Keratinocyte (primary cell): ENCODE data around the gene PIERCE2. TPM values are rescaled to one million over a fixed set of nuclear protein-coding genes. Genes with fewer than 3 reads are reported as not detected.

Experiments used
- DNase-seq: peaks from one replicate; pipeline ENCODE4 v3.0.0-alpha.2; 2011; ENCODE audit warnings: low read depth, missing footprints, low spot score
- FAIRE-seq: peaks from 2 replicates; lab custom pipeline; 2011; peaks lifted over from hg19 to GRCh38; lab: Jason Lieb, UNC
- H2AFZ ChIP-seq: 2 replicates; pipeline ENCODE4 v1.6.0; 2012; ENCODE audit warnings: low read length, control low read depth, inconsistent platforms; ENCODE audit not compliant: control insufficient read depth
- H3K27ac ChIP-seq: 2 replicates; pipeline ENCODE4 v1.5.1; 2011; ENCODE audit warnings: low read length; ENCODE audit not compliant: control insufficient read depth, insufficient read depth
- H3K27me3 ChIP-seq: 3 replicates; pipeline ENCODE4 v1.6.0; 2011; ENCODE audit warnings: low read length; ENCODE audit not compliant: control insufficient read depth, insufficient read depth; ENCODE audit errors: extremely low read depth
- H3K36me3 ChIP-seq, 2 experiments: 2 replicates in 1 of 2; 3 replicates in 1 of 2; pipeline ENCODE4 v1.5.1; 2011; ENCODE audit warnings: low read length in 2 of 2, mild to moderate bottlenecking in 1 of 2; ENCODE audit not compliant: control insufficient read depth in 2 of 2, insufficient read depth in 2 of 2; ENCODE audit errors: extremely low read depth in 1 of 2
- H3K4me1 ChIP-seq: 3 replicates; pipeline ENCODE4 v1.5.1; 2011; ENCODE audit warnings: low read length; ENCODE audit not compliant: control insufficient read depth, insufficient read depth; ENCODE audit errors: extremely low read depth
- H3K4me2 ChIP-seq: 3 replicates; pipeline ENCODE4 v1.6.0; 2011; ENCODE audit warnings: low read depth, low read length; ENCODE audit not compliant: control insufficient read depth, insufficient read depth; ENCODE audit errors: extremely low read depth
- H3K4me3 ChIP-seq, 3 experiments: fragments of 200-600 bp in 1 of 3; sonication (generic) in 1 of 3; 2 replicates in 2 of 3; 3 replicates in 1 of 3; pipeline ENCODE4 v1.5.1; 2011 to 2016; ENCODE audit warnings: low read length in 3 of 3, mild to moderate bottlenecking in 3 of 3, control low read depth in 2 of 3, inconsistent platforms in 1 of 3, low read depth in 1 of 3, mixed read lengths in 1 of 3, mixed run types in 1 of 3, moderate library complexity in 1 of 3; ENCODE audit not compliant: control insufficient read depth in 2 of 3, insufficient read depth in 2 of 3; ENCODE audit errors: extremely low read depth in 1 of 3
- H3K79me2 ChIP-seq: 2 replicates; pipeline ENCODE4 v1.6.0; 2012; ENCODE audit warnings: low read length; ENCODE audit not compliant: control insufficient read depth, insufficient read depth
- H3K9ac ChIP-seq: 3 replicates; pipeline ENCODE4 v1.6.0; 2011; ENCODE audit warnings: low read length; ENCODE audit not compliant: control insufficient read depth, insufficient read depth; ENCODE audit errors: extremely low read depth
- H3K9me1 ChIP-seq: 3 replicates; pipeline ENCODE4 v1.6.0; 2011; ENCODE audit warnings: low read length; ENCODE audit not compliant: control insufficient read depth, insufficient read depth; ENCODE audit errors: extremely low read depth
- H3K9me3 ChIP-seq: 2 replicates; pipeline ENCODE4 v1.5.1; 2012; ENCODE audit warnings: low read depth, low read length; ENCODE audit not compliant: control insufficient read depth
- H4K20me1 ChIP-seq: 3 replicates; pipeline ENCODE4 v1.6.0; 2011; ENCODE audit warnings: low read length; ENCODE audit not compliant: control insufficient read depth, insufficient read depth; ENCODE audit errors: extremely low read depth
- CTCF ChIP-seq, 3 experiments: IDR thresholded peaks in 1 of 3; conservative IDR thresholded peaks in 1 of 3; optimal IDR thresholded peaks in 1 of 3; 2 replicates in 2 of 3; 3 replicates in 1 of 3; pipeline versions ENCODE3 to v1.5.1; 2011; ENCODE audit warnings: low read length in 3 of 3, mild to moderate bottlenecking in 3 of 3, moderate library complexity in 2 of 3, control low read depth in 1 of 3, inconsistent platforms in 1 of 3; ENCODE audit not compliant: insufficient read depth in 2 of 3; ENCODE audit errors: extremely low read depth in 1 of 3
- EZH2 ChIP-seq: IDR thresholded peaks from one replicate; pipeline ENCODE4 v1.6.1; 2012; ENCODE audit warnings: inconsistent platforms, mild to moderate bottlenecking, low read length, moderate library complexity
- dilution Hi-C: fragments of 300-500 bp; cut with MboI; formaldehyde crosslinking; loops from one replicate; pipeline ENCODE4 v1.7.0; 2020; ENCODE audit warnings: low sequenced_read_pairs; ENCODE audit not compliant: extremely low pct_ligation_motif_present
- polyA plus RNA-seq, 5 experiments: library from polyadenylated mRNA; depleted of rRNA in 3 of 5; stranded (reverse) in 3 of 5; stranded (forward) in 1 of 5; unstranded in 1 of 5; fragments of >200 nt; gene quantifications; 1 replicate in 1 of 5; 2 replicates in 3 of 5; 3 replicates in 1 of 5; pipeline versions ENCODE4 v1.2.1 to v1.2.3, GENCODE V29; 2011 to 2012; ENCODE audit warnings: missing spikeins in 2 of 5, low read depth in 1 of 5, low replicate concordance in 1 of 5

Gene PIERCE2
- polyA plus RNA-seq, 1 donor (not counting 4 experiments of a cell fraction or from before 2014, with no cell fraction given), result 4.3 TPM

GRCh38 chr15:55420171-55420866 is 12.0 kb downstream of the PIERCE2 start:
- Histone ChIP-seq H3K9me3 (no peaks in the 10 kb centered on the region), H3K27me3 (no peaks in the 10 kb centered on the region), H3K4me1 (no peaks in the 10 kb centered on the region), H3K27ac (no peak overlapping the region), H3K9ac (no peak overlapping the region), H3K9me1 (no peaks in the 10 kb centered on the region), H4K20me1 (no peaks in the 10 kb centered on the region), H3K36me3 (no peaks in the 10 kb centered on the region), H3K4me2 (no peak overlapping the region), H3K79me2 (no peaks in the 10 kb centered on the region), H3K4me3 (no peak overlapping the region), H2AFZ (no peak overlapping the region)
- no peak for DNase-seq
- TF ChIP-seq EZH2, result no peak
- no peak for TF ChIP-seq CTCF (optimal IDR thresholded peaks at IDR 0.05 in 1 of 3, IDR thresholded peaks at IDR 0.05 in 1 of 3, conservative IDR thresholded peaks at IDR 0.05 in 1 of 3; ENCODE audit: extremely low read depth in 1 of 3, insufficient read depth in 2 of 3, low read length in 3 of 3)
- dilution Hi-C loops, result no loop called here
- no peak for FAIRE-seq

GRCh38 chr15:55422089-55422488 is 13.8 kb downstream of the PIERCE2 start:
- no peaks in the 10 kb centered on the region for H3K27me3 ChIP-seq
- no peak for DNase-seq
- no peak overlapping the region for H3K27ac ChIP-seq
- H3K4me1 ChIP-seq, result no peaks in the 10 kb centered on the region
- H3K9me3 ChIP-seq, result no peaks in the 10 kb centered on the region
- FAIRE-seq, result no peak
- no peaks in the 10 kb centered on the region for H3K36me3 ChIP-seq
- no peaks in the 10 kb centered on the region for H3K79me2 ChIP-seq
- no peak for TF ChIP-seq EZH2
- no peak for TF ChIP-seq CTCF (optimal IDR thresholded peaks at IDR 0.05 in 1 of 3, IDR thresholded peaks at IDR 0.05 in 1 of 3, conservative IDR thresholded peaks at IDR 0.05 in 1 of 3; ENCODE audit: extremely low read depth in 1 of 3, insufficient read depth in 2 of 3, low read length in 3 of 3)
- H3K9ac ChIP-seq, result no peak overlapping the region
- dilution Hi-C loops, result no loop called here
- H3K9me1 ChIP-seq, result no peaks in the 10 kb centered on the region
- no peaks in the 10 kb centered on the region for H4K20me1 ChIP-seq
- H3K4me2 ChIP-seq, result no peak overlapping the region
- H2AFZ ChIP-seq, result no peak overlapping the region
- H3K4me3 ChIP-seq, result no peak overlapping the region
